Measurements from ENCODE around the gene PPP2R3B.
"Not testable (repeated sequence)": the region's sequence is repeated elsewhere in the genome, so short reads cannot be mapped to it uniquely, and the experiment has no call there.

Gene PPP2R3B

DNA sequence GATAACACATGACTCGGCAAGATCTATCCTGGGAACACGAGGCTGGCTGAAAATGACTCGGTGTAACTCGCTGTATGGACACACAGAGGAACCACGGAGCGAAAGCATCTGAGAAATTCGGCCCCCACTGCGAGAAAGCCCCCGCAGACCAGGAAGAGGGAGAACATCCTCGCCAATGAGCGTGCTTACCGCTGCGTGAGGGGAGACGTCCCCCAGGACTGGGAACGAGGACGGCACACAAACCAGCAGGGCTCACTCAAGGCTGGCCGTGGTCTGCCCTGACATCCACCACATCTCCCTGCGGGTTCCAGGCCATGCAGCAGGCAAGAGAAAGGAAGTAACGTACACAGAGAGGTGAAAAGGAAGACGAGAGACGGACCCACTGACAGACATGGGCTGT is 50.5 kb downstream of the PPP2R3B start:
- DNase-seq = no peak

DNA sequence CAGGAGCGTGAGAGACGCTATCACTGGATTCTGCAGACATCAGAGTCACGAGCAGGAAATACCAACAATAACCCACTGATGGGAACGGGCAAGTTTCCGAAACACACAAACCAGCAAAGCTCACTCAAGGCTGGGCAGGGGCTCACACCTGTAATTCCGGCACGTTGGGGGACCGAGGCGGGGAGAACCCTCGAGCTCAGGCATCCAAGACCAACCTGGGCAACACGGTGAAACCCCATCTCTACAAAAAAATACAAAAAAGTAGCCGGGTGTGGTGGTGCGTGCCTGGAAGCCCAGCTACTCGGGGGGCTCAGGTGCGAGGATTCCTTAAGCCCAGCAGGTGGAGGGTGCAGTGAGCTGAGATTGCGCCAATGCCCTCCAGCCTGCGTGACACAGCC is 51.0 kb downstream of the PPP2R3B start:
- DNase-seq = no peak

DNA sequence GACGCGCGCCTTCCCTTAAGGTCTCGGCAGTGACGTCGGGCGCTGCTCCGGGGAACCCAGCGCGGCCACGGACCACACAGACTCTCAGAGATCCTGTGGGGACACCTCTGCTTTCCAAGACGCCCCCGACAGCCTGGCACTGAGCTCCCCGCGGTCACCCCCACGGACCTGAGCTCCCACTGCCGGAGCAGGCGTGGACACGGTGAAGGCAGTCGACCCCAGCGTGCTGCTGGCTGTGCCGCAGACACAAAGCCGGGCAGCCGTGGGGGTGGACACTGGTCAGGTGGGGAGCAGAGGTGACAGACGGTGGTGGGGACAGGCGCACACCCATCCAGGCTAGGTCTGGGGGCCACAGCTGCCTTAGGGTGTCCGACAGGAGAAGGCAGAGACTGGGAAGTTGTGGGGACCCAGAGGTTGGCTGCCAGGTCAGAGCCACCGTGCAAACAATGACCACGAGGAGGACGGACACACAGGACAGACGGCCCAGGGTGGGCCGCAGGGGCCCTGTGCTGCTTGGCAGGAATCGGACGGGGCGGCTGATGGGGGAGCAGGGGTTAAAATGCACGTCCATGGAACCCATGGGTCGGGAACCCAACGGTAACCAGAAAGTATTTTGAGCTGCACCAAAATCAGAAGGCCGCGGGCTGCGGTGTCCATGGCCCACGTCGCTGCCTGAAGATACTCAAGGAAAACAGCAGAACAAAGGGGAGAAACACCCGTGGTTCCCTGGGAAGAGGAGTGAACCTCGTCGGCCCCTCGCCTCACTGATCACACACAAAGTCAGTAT is 51.5 kb downstream of the PPP2R3B start:
- DNase-seq = no peak

DNA sequence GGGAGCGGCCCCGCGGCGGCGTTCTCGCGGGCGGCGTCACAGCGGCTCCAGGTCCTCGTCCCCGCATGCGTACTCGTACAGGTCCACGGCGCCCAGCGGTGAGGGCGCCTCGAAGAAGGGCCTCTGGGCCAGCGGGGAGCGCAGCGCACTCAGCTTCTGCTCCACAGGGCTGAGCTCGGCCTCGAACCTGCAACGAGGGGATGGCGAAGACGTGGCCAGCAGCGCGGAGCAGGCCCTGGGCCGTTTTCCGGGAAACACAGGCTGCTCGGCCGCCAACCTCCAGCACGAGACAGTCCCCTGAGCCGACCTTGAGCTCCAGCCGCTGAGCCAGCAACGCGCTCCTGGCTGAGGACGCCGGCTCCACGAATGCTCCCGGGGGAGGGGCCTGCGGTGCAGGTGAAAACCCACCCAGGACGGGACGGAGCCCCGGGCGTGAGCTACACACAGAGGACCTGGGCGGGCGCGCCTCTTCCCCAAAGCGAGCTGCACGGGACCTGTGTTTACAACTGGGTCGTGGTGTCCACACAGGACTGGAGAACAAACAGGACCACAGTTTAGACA is 52.3 kb downstream of the PPP2R3B start:
- DNase-seq = no peak

DNA sequence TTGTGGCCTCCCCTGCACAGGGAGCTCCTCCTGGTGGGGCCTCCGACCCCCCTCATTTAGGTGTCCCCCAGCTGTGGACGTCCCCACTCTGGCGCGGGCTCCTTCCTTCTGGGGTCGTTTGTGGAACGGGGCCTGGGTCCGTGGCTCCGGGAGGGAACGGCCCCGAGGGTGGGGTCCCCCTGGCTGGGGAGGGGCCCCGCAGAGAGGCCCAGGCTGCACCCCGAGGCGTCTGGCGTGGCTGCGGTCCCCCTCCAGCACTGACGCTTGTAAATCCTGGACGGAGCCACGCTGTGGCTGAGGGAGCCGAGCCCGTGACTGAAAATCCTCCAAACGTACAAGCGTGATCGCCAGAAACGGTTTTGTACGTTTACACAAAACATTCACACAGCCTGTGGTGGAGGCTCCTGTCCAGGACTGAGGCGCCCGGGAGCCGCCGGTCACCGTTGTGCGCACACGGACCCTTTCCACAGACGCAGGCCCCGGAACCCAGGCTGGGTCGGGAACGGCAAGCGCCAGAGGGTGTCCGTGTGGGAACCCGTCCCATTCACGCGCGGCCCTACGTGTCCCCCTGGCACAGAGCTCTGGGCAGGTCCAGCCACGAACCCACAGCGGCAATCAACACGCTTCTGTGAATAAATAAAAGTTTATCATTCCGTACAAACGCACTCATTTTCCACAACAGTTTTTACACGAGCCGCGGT is 52.9 kb downstream of the PPP2R3B start:
- DNase-seq = no peak

DNA sequence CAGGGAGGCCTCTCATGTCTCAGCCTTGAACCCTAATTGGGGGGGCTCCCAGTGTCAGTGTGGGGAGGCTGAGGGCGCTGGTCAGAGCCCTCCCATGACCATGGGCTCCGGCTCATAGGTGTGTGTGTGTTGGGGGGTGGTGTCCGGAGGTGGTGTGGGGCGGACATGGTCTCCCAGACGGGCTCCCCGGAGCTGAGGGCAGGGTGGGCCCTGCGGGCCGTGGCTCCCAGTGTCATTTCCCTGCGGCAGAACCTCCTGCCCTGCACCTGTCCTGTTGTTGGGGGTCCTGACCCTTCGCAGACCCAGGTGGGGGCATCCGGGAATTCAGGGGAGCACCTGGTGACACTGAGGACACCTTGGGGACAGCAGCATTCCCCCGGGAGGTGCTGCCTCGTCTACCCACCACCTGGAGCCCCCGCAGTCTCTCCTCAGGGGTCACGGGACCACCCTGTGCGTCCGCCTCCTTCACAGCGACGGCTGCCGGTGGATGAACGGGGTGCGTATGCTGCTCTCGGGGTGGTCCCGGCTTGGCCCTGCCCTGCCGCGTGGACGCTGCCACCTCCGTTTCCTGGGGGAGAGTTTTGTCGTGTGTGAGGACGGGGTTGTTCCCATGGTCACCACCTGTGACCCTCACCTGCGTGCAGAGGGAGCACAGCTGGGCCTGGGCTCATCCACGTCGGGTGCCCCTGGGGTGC is 53.6 kb downstream of the PPP2R3B start:
- no peak for DNase-seq

DNA sequence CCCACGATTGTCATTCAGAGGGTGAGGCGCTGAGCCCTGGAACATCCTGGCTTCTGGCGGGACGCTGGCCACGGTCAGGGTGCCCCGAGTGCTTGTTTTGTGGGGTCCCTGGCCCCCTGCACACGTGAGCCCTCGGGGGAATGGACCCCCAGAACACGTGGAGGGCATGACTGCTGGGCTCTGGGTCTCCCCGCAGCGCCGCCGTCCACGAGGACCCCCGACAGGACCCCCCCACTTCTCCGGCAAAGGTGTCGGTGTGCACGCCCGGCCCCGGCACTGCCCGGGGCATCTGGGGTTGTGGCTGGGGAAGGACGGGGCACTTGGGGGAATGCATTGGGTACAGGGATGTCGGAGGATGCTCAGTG is 54.2 kb downstream of the PPP2R3B start:
- DNase-seq = no peak

DNA sequence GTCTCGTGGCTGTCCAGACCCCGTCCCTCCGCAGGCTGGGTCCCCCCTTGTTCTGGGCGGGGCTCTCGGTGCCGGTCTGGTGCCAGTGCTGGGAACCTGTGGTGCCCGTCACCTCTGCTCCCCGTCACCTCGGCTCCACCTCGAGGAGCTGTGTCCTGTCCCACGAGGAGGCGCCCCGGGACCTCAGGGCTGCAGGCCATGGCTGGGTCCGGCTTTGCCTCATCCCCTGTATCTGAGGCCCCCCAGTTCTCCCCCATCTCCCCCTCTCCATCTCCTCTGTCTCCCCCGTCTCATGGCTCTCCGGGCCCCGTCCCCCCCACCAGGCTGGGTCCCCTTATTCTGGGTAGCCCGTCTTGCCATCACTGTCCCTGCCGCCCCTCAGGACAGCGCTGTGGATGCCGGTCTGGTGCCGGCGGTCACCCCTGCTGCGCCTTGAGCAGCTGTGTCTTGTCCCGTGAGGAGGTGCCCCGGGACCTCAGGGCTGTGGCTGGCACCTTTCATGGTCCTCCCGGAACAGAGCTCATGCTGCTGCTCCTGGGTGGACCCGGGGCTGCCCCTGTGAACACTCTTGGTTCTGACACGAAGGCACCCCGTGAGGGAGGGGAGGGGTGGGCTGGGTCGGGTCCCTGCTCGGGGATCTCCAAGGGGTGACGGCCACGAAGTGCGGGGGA is 54.7 kb downstream of the PPP2R3B start:
- no peak for DNase-seq

DNA sequence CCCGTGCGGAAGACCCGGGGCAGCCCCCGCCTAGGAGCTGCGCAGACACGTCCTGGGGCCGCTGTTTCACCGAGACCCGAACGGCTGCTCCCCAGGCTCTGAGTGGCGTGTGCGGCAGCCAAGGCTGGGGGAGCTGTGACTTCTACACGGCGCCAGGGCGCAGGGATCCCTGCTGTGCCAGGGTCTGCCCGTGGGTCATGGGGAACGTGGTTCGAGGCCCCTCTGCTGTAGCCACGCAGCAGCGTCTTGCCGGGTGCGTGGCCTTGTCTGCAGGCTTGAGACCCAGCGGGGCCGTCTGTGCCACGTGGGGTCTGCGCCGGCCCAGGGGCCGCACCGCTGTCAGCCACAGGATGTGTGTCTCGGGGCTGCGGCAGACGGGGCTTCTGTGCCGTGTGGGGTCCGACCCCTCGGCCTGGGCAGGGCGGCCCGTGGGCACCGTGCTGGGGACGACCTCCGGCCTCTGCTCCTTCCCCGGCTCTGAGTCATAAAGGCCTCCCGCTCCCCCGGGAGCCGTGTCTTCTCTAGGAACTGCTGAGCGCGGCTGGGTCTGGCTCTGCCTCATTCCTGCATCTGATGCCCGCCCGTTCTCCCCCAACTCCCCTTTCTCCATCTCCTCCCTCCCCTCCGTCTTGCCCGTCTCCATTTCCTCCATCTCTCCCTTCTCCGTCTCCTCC is 55.4 kb downstream of the PPP2R3B start:
- peak in 2 of 4 experiments; percentile 4 to 25 for DNase-seq

DNA sequence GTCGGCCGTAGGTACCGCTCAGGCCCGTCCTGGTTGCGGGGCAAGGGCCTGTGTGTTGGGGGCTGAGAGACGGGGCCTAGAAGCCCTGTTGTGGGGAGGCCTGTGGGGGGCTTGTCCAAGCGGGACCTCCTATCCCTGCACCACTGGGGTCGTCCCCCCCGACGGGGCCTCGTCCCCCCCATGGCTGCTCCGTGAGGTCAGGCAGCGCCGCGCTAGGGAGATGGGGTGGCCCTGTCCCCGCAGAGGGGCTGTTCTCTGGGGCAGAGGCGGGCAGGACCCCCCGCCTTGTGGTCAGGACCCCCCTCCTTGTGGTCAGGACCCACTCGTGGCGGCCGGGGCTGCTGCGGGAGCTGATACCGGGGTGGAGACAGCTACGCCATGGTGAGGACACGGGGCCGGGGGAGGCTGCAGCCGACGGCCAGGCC is 56.0 kb downstream of the PPP2R3B start:
- no peak for DNase-seq

DNA sequence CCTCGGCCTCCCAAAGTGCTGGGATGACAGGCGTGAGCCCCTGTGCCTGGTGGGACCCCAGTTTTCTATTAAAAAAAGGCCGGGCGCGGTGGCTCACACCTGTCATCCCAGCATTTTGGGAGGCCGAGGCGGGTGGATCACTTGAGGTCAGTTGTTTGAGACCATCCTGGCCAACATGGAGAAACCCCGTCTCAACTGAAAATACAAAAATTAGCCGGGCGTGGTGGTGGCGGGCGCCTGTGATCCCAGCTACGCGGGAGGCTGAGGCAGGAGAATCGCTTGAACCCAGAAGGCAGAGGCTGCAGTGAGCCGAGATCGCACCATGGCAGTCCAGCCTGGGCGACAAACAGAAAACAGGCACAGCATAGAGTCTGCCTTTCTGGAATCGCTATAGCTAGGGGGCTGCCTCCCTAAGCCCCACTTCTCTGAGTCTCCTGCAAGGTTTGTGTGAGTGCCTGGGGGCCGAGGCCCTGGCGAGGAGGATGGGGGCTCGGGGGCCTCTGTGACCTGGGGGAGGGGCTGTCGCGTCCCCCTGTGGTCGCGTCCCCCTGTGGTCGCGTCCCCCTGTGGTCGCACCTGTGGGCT is 56.5 kb downstream of the PPP2R3B start:
- DNase-seq = not testable (repeated sequence)

DNA sequence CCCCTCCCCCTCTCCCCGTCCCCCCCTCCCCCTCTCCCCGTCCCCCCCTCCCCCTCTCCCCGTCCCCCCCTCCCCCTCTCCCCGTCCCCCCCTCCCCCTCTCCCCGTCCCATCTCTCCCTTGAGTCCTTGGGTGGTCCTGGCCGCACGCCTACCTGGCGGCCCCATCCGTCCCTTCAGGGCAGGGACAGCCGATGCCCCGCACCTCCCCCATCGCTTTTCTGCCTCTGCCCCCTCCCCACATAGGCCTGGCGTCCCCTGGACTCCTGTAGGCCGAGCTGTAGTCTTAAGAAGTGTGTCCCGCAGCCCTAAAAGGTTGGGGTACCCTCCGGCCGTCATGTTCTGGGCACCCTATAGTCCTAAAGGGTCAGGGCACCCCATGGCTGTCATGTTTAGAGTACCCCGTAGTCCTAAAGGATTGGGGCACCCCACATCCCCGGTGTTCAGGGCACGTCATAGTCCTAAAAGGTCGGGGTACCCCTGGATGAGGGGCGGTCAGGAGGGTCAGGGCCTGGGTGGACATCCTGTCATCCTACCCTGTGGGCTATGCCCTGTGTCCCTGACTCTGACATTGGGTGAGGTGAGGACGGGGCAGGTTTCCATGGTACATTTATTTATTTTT is 57.3 kb downstream of the PPP2R3B start:
- no peak for DNase-seq

DNA sequence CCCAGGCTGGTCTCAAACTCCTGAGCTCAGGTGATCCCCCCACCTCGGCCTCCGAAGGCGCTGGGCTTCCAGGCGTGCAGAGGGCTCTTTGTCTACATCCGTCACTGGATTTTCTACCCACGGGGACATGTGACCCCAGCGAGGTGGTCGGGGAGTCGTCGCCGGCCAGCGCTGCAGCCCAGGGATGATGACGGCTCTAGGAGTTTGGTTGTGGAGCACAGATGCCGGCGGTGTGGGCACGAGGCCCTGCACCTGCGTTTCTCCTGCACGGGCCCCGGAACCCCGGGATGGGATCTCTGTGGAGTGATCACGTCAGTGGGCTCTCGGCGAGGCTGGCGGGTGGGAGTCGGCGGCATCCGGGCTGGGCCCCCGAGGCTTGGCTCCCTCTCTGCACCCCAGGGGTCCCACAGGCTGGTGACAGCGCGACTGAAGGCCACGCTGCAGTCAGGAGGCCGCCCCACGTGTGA is 59.0 kb downstream of the PPP2R3B start:
- DNase-seq = no peak

DNA sequence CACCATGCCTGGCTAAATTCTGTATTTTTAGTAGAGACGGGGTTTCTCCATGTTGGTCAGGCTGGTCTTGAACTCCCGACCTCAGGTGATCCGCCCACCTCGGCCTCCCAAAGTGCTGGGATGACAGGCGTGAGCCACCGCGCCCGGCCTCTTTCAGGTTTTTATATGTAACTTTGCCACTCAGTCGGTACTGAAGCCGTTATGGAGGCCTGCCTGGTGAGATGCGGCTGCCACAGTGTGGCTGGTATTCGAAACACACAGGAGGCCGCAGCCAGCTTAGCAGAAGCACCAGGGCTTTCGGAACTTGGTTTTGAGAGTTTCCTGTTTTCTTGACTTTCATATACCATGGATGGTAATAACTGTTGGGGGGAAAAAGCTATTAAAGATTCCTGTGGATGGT is 62.0 kb downstream of the PPP2R3B start:
- DNase-seq = peak; percentile 26 to 62 (median 47)

DNA sequence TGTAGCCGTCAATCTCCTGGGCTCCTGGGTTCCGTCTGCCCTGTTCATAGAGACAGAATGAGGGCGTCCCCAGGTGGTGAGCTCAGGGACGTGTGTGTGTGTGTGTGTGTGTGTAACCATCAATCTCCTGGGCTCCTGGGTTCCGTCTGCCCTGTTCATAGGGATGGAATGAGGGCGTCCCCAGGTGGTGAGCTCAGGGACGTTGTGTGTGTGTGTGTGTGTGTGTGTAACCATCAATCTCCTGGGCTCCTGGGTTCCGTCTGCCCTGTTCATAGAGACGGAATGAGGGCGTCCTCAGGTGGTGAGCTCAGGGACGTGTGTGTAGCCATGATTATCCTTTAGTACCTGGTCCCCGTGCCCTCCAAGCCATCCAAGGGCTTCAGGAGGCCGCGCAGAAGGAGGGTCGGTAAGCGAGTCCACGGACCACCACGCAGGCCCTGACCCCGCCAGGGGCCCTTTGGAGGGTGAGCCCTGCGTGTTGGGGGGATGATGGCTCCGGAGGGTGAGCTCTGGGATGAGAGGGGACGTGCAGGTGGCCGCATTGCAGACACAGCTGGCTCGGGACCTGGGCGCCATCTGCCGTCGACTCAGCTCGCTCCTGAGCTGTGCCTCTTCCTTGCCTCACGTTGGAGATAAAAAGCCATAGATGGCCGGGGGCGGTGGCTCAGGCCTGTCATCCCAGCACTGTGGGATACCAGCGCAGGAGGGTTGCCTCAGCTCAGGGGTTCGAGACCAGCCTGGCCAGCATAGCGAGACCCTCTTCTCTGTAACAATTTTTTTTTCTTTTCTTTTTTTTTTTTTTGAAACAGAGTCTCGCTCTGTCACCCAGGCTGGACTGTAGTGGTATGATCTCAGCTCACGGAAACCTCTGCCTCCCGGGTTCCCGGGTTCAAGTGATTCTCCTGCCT is 62.7 kb downstream of the PPP2R3B start:
- peak in 2 of 4 experiments; percentile 39 to 41 for DNase-seq

DNA sequence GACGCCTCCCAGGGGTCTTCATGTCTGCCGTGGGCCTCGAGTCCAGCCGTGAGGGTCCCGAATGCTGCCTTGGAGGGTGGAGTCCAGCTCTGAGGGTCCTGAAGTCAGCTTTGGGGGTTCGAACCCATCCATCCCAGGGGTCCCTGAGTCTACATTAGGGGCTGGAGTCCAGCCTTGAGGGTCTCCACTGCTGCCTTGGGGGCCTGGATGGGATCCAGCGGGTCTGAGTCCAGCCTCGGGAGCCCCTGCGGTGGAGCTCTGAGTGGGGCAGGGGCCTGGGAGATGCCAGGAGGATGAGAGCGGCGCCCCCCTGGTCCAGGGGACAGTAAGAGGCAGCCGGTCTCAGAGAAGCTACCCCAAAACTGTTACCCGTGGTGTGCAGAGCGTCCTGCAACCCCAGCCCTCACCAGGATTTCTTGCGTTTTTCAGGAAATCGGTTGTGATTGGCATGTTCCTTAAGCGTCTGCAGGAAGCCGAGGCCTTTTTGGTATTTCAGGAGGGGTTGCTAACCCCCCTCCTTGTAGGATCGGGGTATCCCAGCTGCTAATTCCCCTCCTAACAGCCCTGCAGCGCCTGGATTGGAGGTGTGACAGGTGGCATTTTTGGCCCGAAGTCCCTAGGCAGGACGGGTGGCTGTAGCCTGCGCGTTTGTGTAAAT is 66.5 kb downstream of the PPP2R3B start:
- peak; percentile 31 to 59 (median 52) for DNase-seq

DNA sequence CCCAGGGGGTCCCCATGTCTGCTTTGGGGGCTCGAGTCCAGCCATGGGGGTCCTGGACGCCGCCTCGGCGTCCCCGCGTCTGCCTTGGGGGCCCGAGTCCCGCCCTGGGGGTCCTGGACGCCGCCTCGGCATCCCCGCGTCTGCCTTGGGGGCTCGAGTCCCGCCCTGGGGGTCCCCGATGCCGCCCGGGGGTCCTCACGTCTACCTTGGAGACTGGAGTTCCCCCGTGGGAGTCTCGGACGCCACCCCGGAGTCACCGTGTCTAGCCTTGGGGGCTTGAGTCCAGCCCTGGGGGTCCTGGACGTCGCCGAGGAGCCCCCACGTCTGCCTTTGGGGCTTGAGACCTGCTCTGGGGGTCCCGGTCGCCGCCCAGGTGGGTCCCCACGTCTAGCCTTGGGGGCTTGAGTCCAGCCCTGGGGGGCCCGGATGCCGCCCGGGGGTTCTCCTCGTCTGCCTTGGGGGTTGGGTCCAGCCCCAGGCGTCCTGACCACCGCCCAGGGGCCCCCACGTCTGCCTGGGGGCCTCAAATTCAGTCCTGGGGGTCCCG is 67.1 kb downstream of the PPP2R3B start:
- peak in 1 of 4 experiments; percentile 26 for DNase-seq

DNA sequence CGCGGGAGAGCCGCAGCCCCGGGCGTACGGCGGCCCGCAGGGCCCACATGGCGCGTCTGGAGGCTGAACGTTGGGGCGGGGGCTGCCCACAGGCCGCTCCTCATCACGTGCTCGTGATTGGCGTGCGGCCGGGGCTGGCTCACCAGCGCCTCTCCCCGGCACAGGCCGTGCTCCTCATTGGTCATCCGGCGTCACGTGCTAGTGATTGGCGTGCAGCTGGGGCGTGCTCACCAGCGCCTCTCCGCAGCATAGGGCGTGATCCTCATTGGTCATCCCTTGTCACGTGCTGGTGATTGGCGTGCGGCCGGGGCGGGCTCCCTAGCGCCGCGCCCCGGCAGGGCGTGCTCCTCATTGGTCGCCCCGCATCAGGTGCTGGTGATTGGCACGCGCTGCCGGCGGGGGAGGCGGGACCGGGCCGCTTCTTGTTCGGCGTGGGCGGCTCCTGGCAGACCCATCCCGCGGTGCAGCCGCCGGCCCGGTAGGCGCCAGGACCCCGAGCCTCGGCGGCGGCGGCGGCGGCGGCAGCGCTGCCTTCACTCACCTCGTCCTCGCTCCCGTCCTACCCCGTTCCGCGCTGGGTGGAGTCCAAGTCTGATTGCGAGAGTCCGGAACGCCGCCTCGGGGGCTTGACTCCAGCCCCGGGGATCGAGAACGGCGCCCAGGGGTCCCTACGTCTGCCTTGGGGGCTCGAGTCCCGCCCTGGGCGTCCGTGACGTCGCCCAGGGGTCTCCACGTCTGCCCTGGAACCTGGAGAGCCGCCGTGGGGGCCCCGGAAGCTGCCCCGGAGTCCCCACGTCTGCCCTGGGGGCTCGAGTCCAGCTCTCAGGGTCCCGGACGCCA is 67.7 kb downstream of the PPP2R3B start, which contains the start of gene GTPBP6:
GTPBP6 (minus strand) TSS at position 58 of the 840 bp plus-strand sequence; CDS start at position 49, 9 bp downstream.
- peak; percentile 100 for DNase-seq

Data from suppressor macrophage (primary cell).